ENCODE measurements around the gene C16orf89. TPM values are rescaled to one million over a fixed set of nuclear protein-coding genes. Genes with fewer than 3 reads are reported as not detected.

Gene C16orf89
- total RNA-seq, 1 experiment from 2014 or later = 0.49 TPM

GRCh38 chr16:5027575-5028235 is 38.1 kb downstream of the C16orf89 start (continued):
- TF ChIP-seq ELF1 (IDR thresholded peaks at IDR 0.05; ENCODE audit: borderline replicate concordance, low read depth) = no peak
- TF ChIP-seq JUND (IDR thresholded peaks at IDR 0.05) = no peak
- TF ChIP-seq CBX3 (IDR thresholded peaks at IDR 0.05; ENCODE audit: low read depth) = no peak

- H3K4me2 ChIP-seq (ENCODE audit: low read length) = no peak overlapping the region
- no peak for TF ChIP-seq EZH2phosphoT487 (IDR thresholded peaks at IDR 0.05; ENCODE audit: borderline replicate concordance)
- TF ChIP-seq SP1 (IDR thresholded peaks at IDR 0.05; ENCODE audit: low read depth) = no peak
- no peak for TF ChIP-seq REST (IDR thresholded peaks at IDR 0.05; ENCODE audit: low read depth)
- TF ChIP-seq CBX3 (IDR thresholded peaks at IDR 0.05; ENCODE audit: low read depth) = no peak
- TF ChIP-seq YY1 (IDR thresholded peaks at IDR 0.05; ENCODE audit: extremely low read depth, insufficient replicate concordance, low read depth, low read length) = no peak
- no peak for TF ChIP-seq SRF (IDR thresholded peaks at IDR 0.05; ENCODE audit: low read depth)
- no peak for TF ChIP-seq ZNF274 (IDR thresholded peaks at IDR 0.05; ENCODE audit: low read depth, low read length)
- TF ChIP-seq EGR1 (IDR thresholded peaks at IDR 0.05; ENCODE audit: low read depth) = no peak
- no peak for TF ChIP-seq CTCF (IDR thresholded peaks at IDR 0.05 in 2 of 3, conservative IDR thresholded peaks at IDR 0.05 in 1 of 3; ENCODE audit: borderline replicate concordance in 1 of 3, insufficient read depth in 1 of 3, low read depth in 2 of 3, low read length in 2 of 3)
- no peak for TF ChIP-seq ATF3 (IDR thresholded peaks at IDR 0.05)
- TF ChIP-seq ELF1 (IDR thresholded peaks at IDR 0.05; ENCODE audit: borderline replicate concordance, low read depth) = no peak
- no peak for TF ChIP-seq JUND (IDR thresholded peaks at IDR 0.05)
- no peak for TF ChIP-seq ZFX (IDR thresholded peaks at IDR 0.05)
- no peak for TF ChIP-seq RAD21 (IDR thresholded peaks at IDR 0.05; ENCODE audit: low read depth)
- TF ChIP-seq POLR2AphosphoS5 (IDR thresholded peaks at IDR 0.05; ENCODE audit: low read depth, low read length) = no peak
- no peak for TF ChIP-seq EZH2 (IDR thresholded peaks at IDR 0.05)
- no peak for TF ChIP-seq SIN3A (IDR thresholded peaks at IDR 0.05; ENCODE audit: low read depth)
- no peak for TF ChIP-seq MAX (IDR thresholded peaks at IDR 0.05)
- no peak for DNase-seq (ENCODE audit: low read depth, low spot score)
- POLR2A ChIA-PET = no interaction called here
- no peak overlapping the region for H3K9ac ChIP-seq (ENCODE audit: low read length)
- no TSS peak for BruUV-seq (replicated peaks)
- H3K4me1 ChIP-seq (ENCODE audit: control insufficient read depth in 1 of 2, insufficient read depth in 2 of 2, low read length in 2 of 2) = peaks cover 0 to 2% of the 10 kb centered on the region in 2 experiments; a peak in 1 of 4 replicates
- H2AFZ ChIP-seq (ENCODE audit: low read depth, low read length, poor library complexity, severe bottlenecking) = no peak overlapping the region
- H4K20me1 ChIP-seq (ENCODE audit: insufficient read depth) = no peaks in the 10 kb centered on the region
- no peak overlapping the region for H3K4me3 ChIP-seq (replicated peaks in 1 of 2; ENCODE audit: low read depth in 1 of 2, low read length in 2 of 2)
- intact Hi-C loops (cut with micrococcal nuclease) = loop anchor here (10.0 kb wide), 1 partner anchor 312 kb away; no protein-coding TSS in a partner anchor
- RAD21 ChIA-PET (ENCODE audit: low non-redundant PET in 1 of 2, low total read pairs in 2 of 2, uncharacterized antibody in 2 of 2, unreplicated experiment in 2 of 2) = no interaction called here
- H3K36me3 ChIP-seq (ENCODE audit: control insufficient read depth in 1 of 2, insufficient read depth in 2 of 2, low read length in 2 of 2) = no peaks in the 10 kb centered on the region; a peak in 1 of 4 replicates
- H3K27ac ChIP-seq (ENCODE audit: low read depth, low read length) = no peak overlapping the region
- H3K27me3 ChIP-seq (ENCODE audit: insufficient read depth, low read length) = no peaks in the 10 kb centered on the region
- H3K9me3 ChIP-seq (ENCODE audit: control insufficient read depth in 1 of 2, insufficient read depth in 1 of 2, low read depth in 1 of 2, low read length in 2 of 2) = no peaks in the 10 kb centered on the region
- CTCF ChIA-PET = no interaction called here
- no peaks in the 10 kb centered on the region for H3K79me2 ChIP-seq (ENCODE audit: insufficient read depth, low read length)
- H3K9me2 ChIP-seq (ENCODE audit: insufficient read depth) = no peaks in the 10 kb centered on the region
- ATAC-seq = no peak
Observed at GRCh38 chr16:5027086-5027485, 38.7 kb downstream of the C16orf89 start.
